ENCODE data around the gene CHRNA1.
"Not testable (repeated sequence)": the region's sequence is repeated elsewhere in the genome, so short reads cannot be mapped to it uniquely, and the experiment has no call there.

The CHRNA1 gene

GRCh38 chr2:174716785-174717184 is 47.5 kb downstream of the CHRNA1 start:
- DNase-seq (ENCODE audit: low spot score): no peak

GRCh38 chr2:174713686-174714085 is 50.6 kb downstream of the CHRNA1 start:
- no peak for DNase-seq (ENCODE audit: low spot score)

GRCh38 chr2:174711206-174711605 is 53.1 kb downstream of the CHRNA1 start:
- DNase-seq (ENCODE audit: low spot score): peak; percentile 28

- not testable (repeated sequence) for DNase-seq (ENCODE audit: low spot score)
These were observed 54.8 kb downstream of the CHRNA1 start for GRCh38 chr2:174709416-174710004.

GRCh38 chr2:174708713-174709112 is 55.6 kb downstream of the CHRNA1 start:
- no peak for DNase-seq (ENCODE audit: low spot score)

- no peak for DNase-seq (ENCODE audit: low spot score)
These were observed 59.0 kb downstream of the CHRNA1 start for GRCh38 chr2:174705321-174705720.

- no peak for DNase-seq (ENCODE audit: low spot score)
These were observed 59.6 kb downstream of the CHRNA1 start for GRCh38 chr2:174704642-174705041.

- no peak for DNase-seq (ENCODE audit: low spot score)
These were observed 60.2 kb downstream of the CHRNA1 start for GRCh38 chr2:174704061-174704460.

- no peak for DNase-seq (ENCODE audit: low spot score)
These were observed 60.8 kb downstream of the CHRNA1 start for GRCh38 chr2:174703430-174703829.

- no peak for DNase-seq (ENCODE audit: low spot score)
These were observed 61.7 kb downstream of the CHRNA1 start for GRCh38 chr2:174702541-174702940.

GRCh38 chr2:174699993-174700766 is 64.1 kb downstream of the CHRNA1 start:
- DNase-seq (ENCODE audit: low spot score): peak; percentile 61
